ENCODE data around the gene AAGAB.
"Not testable (repeated sequence)": the region's sequence is repeated elsewhere in the genome, so short reads cannot be mapped to it uniquely, and the experiment has no call there.

AAGAB gene

GRCh38 chr15:67266870-67267269, 12.4 kb upstream of the AAGAB start:
- TF ChIP-seq CTCF (IDR thresholded peaks at IDR 0.05; ENCODE audit: low read length) = no peak
- TF ChIP-seq EZH2 (optimal IDR thresholded peaks at IDR 0.05; ENCODE audit: low read depth, low read length) = no peak
- TF ChIP-seq EZH2phosphoT487 (IDR thresholded peaks at IDR 0.05; ENCODE audit: low read length) = no peak
- H3K9me2 ChIP-seq (replicated peaks; ENCODE audit: insufficient read depth, low read length) = no peaks in the 10 kb centered on the region
- no peak overlapping the region for H3K27ac ChIP-seq (ENCODE audit: low read length)
- no peak for DNase-seq
- H3K36me3 ChIP-seq (replicated peaks; ENCODE audit: insufficient read depth, low read length) = no peaks in the 10 kb centered on the region
- H3K9ac ChIP-seq (ENCODE audit: low read length) = no peak overlapping the region
- no peaks in the 10 kb centered on the region for H3K4me1 ChIP-seq (ENCODE audit: low read length)
- no peaks in the 10 kb centered on the region for H3F3A ChIP-seq (ENCODE audit: insufficient read depth, low read length)
- no peak overlapping the region for H3K4me2 ChIP-seq (ENCODE audit: low read depth, low read length)
- H3K4me3 ChIP-seq (ENCODE audit: low read length) = no peak overlapping the region
- no peaks in the 10 kb centered on the region for H4K20me1 ChIP-seq (ENCODE audit: insufficient read depth, low read length)
- no peaks in the 10 kb centered on the region for H3K79me2 ChIP-seq (ENCODE audit: low read length)
- no peaks in the 10 kb centered on the region for H3K27me3 ChIP-seq (replicated peaks; ENCODE audit: insufficient read depth, low read length)
- no peak overlapping the region for H2AFZ ChIP-seq (ENCODE audit: low read length)
- no peaks in the 10 kb centered on the region for H3K9me3 ChIP-seq (replicated peaks; ENCODE audit: insufficient read depth, low read length)

DNA sequence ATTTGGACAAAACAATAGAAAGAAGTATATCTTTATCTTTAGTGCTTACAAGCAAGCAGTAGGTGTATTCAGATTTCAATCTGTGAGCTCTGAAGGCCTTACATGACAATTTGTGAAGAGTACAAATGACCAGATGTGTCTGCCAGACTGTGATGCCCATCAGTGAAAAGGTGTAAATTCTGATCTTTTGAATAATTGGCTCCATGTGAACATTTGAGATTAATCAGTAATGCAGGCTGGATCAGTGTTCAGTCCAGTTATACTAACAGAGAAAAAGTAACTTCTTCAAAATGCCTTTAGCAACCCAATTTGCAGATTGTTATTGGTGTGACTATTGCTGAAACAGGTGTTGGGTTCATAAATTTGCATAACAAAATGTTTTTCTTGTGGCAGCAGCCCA, 5.3 kb upstream of the AAGAB start:
- Histone ChIP-seq H3K36me3 (replicated peaks; ENCODE audit: insufficient read depth, low read length) (no peaks in the 10 kb centered on the region), H2AFZ (ENCODE audit: low read length) (no peak overlapping the region), H3K79me2 (ENCODE audit: low read length) (no peaks in the 10 kb centered on the region), H3K27ac (ENCODE audit: low read length) (no peak overlapping the region), H3K9me2 (replicated peaks; ENCODE audit: insufficient read depth, low read length) (no peaks in the 10 kb centered on the region), H3K9ac (ENCODE audit: low read length) (no peak overlapping the region), H3K4me1 (ENCODE audit: low read length) (no peaks in the 10 kb centered on the region), H4K20me1 (ENCODE audit: insufficient read depth, low read length) (no peaks in the 10 kb centered on the region), H3F3A (ENCODE audit: insufficient read depth, low read length) (peaks cover 7% of the 10 kb centered on the region), H3K9me3 (replicated peaks; ENCODE audit: insufficient read depth, low read length) (no peaks in the 10 kb centered on the region), H3K27me3 (replicated peaks; ENCODE audit: insufficient read depth, low read length) (no peaks in the 10 kb centered on the region), H3K4me2 (ENCODE audit: low read depth, low read length) (no peak overlapping the region), H3K4me3 (ENCODE audit: low read length) (no peak overlapping the region)
- TF ChIP-seq EZH2phosphoT487 (IDR thresholded peaks at IDR 0.05; ENCODE audit: low read length) = no peak
- TF ChIP-seq EZH2 (optimal IDR thresholded peaks at IDR 0.05; ENCODE audit: low read depth, low read length) = no peak
- TF ChIP-seq CTCF (IDR thresholded peaks at IDR 0.05; ENCODE audit: low read length) = no peak
- DNase-seq = no peak

DNA sequence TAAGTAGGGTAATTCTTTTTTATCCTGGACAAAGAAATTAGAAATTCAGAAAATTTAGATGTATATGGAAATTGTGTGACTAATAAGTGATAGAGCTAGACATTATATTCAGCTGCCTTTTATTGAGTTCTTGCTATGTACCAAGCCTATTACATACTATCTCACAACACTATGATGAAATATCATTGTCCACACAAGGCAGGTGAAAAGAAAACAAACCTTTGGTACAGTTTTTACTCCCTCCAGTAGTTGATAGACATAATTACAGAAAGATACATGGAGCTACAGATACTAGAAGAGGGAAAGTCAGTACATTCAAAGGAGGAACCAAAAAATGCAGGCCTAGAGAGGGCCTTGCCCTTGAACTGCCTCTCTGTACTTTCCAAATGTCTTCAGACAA, 4.9 kb upstream of the AAGAB start:
- no peak overlapping the region for H3K4me2 ChIP-seq (ENCODE audit: low read depth, low read length)
- H3K4me1 ChIP-seq (ENCODE audit: low read length) = no peaks in the 10 kb centered on the region
- no peaks in the 10 kb centered on the region for H3K9me3 ChIP-seq (replicated peaks; ENCODE audit: insufficient read depth, low read length)
- H3K36me3 ChIP-seq (replicated peaks; ENCODE audit: insufficient read depth, low read length) = no peaks in the 10 kb centered on the region
- peaks cover under 1% of the 10 kb centered on the region; the same call in 1 of the 2 replicates for H3K79me2 ChIP-seq (ENCODE audit: low read length)
- no peaks in the 10 kb centered on the region for H3K27me3 ChIP-seq (replicated peaks; ENCODE audit: insufficient read depth, low read length)
- TF ChIP-seq CTCF (IDR thresholded peaks at IDR 0.05; ENCODE audit: low read length) = no peak
- TF ChIP-seq EZH2 (optimal IDR thresholded peaks at IDR 0.05; ENCODE audit: low read depth, low read length) = no peak
- no peaks in the 10 kb centered on the region for H3K9me2 ChIP-seq (replicated peaks; ENCODE audit: insufficient read depth, low read length)
- H2AFZ ChIP-seq (ENCODE audit: low read length) = no peak overlapping the region
- H3K27ac ChIP-seq (ENCODE audit: low read length) = no peak overlapping the region
- H3K9ac ChIP-seq (ENCODE audit: low read length) = no peak overlapping the region
- H3F3A ChIP-seq (ENCODE audit: insufficient read depth, low read length) = peaks cover 8% of the 10 kb centered on the region
- no peak overlapping the region for H3K4me3 ChIP-seq (ENCODE audit: low read length)
- no peak for DNase-seq
- no peaks in the 10 kb centered on the region for H4K20me1 ChIP-seq (ENCODE audit: insufficient read depth, low read length)

DNA sequence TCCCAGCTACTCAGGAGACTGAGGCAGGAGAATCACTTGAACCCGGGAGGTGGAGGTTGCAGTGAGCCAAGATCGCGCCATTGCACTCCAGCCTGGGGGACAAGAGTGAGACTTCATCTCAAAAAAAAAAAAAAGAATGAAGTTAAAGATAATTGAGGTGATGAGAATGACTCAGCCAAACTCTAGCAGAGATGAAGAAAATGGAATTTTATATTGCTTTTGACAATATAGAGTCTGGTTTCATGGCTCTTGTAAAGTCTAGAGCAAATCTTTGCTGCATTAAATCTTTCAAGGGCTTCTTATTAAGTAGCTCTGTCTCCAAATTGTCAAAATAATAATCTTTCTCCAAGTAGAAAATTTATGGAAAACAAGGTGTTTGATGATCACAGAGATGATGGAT, 4.0 kb upstream of the AAGAB start:
- not testable (repeated sequence) for H3K79me2 ChIP-seq (ENCODE audit: low read length); H3K27me3 ChIP-seq (replicated peaks; ENCODE audit: insufficient read depth, low read length); H3K27ac ChIP-seq (ENCODE audit: low read length); H3K4me1 ChIP-seq (ENCODE audit: low read length); H4K20me1 ChIP-seq (ENCODE audit: insufficient read depth, low read length); H3K4me2 ChIP-seq (ENCODE audit: low read depth, low read length); H2AFZ ChIP-seq (ENCODE audit: low read length); H3K9ac ChIP-seq (ENCODE audit: low read length); H3K9me3 ChIP-seq (replicated peaks; ENCODE audit: insufficient read depth, low read length); H3K4me3 ChIP-seq (ENCODE audit: low read length); H3K36me3 ChIP-seq (replicated peaks; ENCODE audit: insufficient read depth, low read length); H3K9me2 ChIP-seq (replicated peaks; ENCODE audit: insufficient read depth, low read length); DNase-seq
- peaks cover 16% of the 10 kb centered on the region for H3F3A ChIP-seq (ENCODE audit: insufficient read depth, low read length)
